ENCODE results near the gene SVEP1.

GRCh38 chr9:110528645-110529044, 50.9 kb downstream of the SVEP1 start:
- no peak for TF ChIP-seq CTCF (IDR thresholded peaks at IDR 0.05)
- TF ChIP-seq EP300 (IDR thresholded peaks at IDR 0.05), result no peak

All from gastroesophageal sphincter (tissue), 3 donors.